CD14-positive monocyte (primary cell): ENCODE results near the gene IL17B. TPM values are rescaled to one million over a fixed set of nuclear protein-coding genes. Genes with fewer than 3 reads are reported as not detected.
A peak's percentile ranks its signal among the peaks of the same experiment; 100 is the strongest.

ENCODE experiments used
- DNase-seq, 3 donors: peaks; one replicate each; pipeline ENCODE4 v3.0.0-alpha.2; 2011 to 2022
- H2AFZ ChIP-seq: 2 replicates; pipeline ENCODE4 v1.6.0; 2012; ENCODE audit warnings: mild to moderate bottlenecking, low read depth, low read length, inconsistent platforms; ENCODE audit not compliant: insufficient read depth, poor library complexity, severe bottlenecking
- H3K27ac ChIP-seq, 2 donors: 1 replicate in 1 of 2; 2 replicates in 1 of 2; pipeline ENCODE4 v1.5.1; 2012 to 2013; ENCODE audit warnings: low read length in 2 of 2, control low read depth in 1 of 2, inconsistent platforms in 1 of 2, low read depth in 1 of 2, mild to moderate bottlenecking in 1 of 2
- H3K27me3 ChIP-seq, 2 donors: one replicate each; pipeline versions ENCODE4 v1.6.0 to v1.6.1; 2011 to 2013; ENCODE audit warnings: low read length in 2 of 2; ENCODE audit not compliant: control insufficient read depth in 2 of 2, insufficient read depth in 2 of 2
- H3K36me3 ChIP-seq, 2 donors: replicated peaks in 1 of 2; 1 replicate in 1 of 2; 2 replicates in 1 of 2; pipeline versions ENCODE4 v1.5.1 to v1.6.1; 2012 to 2013; ENCODE audit warnings: low read length in 2 of 2, control low read depth in 1 of 2, inconsistent platforms in 1 of 2, mild to moderate bottlenecking in 1 of 2; ENCODE audit not compliant: insufficient read depth in 2 of 2, control insufficient read depth in 1 of 2
- H3K4me1 ChIP-seq, 2 donors: 1 replicate in 1 of 2; 2 replicates in 1 of 2; pipeline versions ENCODE4 v1.5.1 to v1.6.1; 2012 to 2013; ENCODE audit warnings: low read length in 2 of 2, control low read depth in 1 of 2, inconsistent platforms in 1 of 2, mild to moderate bottlenecking in 1 of 2, moderate library complexity in 1 of 2; ENCODE audit not compliant: insufficient read depth in 2 of 2, control insufficient read depth in 1 of 2
- H3K4me2 ChIP-seq: replicated peaks from 2 replicates; pipeline ENCODE3; 2012; ENCODE audit warnings: low read length, moderate library complexity, mild to moderate bottlenecking; ENCODE audit not compliant: poor library complexity, severe bottlenecking; ENCODE audit errors: extremely low read depth
- H3K4me3 ChIP-seq, 3 experiments: fragments of 200-600 bp in 1 of 3; sonication (generic) in 1 of 3; replicated peaks in 1 of 3; 1 replicate in 2 of 3; 2 replicates in 1 of 3; pipeline ENCODE4 v1.5.1; 2011 to 2013; ENCODE audit warnings: low read length in 3 of 3, mild to moderate bottlenecking in 3 of 3, control low read depth in 2 of 3, low read depth in 2 of 3, inconsistent platforms in 1 of 3, moderate library complexity in 1 of 3
- H3K79me2 ChIP-seq: 2 replicates; pipeline ENCODE4 v1.6.0; 2012; ENCODE audit warnings: mild to moderate bottlenecking, control low read depth, inconsistent platforms, low read length, moderate library complexity; ENCODE audit not compliant: insufficient read depth
- H3K9ac ChIP-seq: 2 replicates; pipeline ENCODE4 v1.6.0; 2017; ENCODE audit warnings: low read length, mild to moderate bottlenecking; ENCODE audit not compliant: insufficient read depth, poor library complexity, severe bottlenecking
- H3K9me3 ChIP-seq, 2 donors: replicated peaks in 1 of 2; 1 replicate in 1 of 2; 2 replicates in 1 of 2; pipeline versions ENCODE4 v1.5.1 to v1.6.1; 2012 to 2013; ENCODE audit warnings: low read length in 2 of 2, control low read depth in 1 of 2; ENCODE audit not compliant: control insufficient read depth in 1 of 2, insufficient read depth in 1 of 2
- H4K20me1 ChIP-seq: 2 replicates; pipeline ENCODE4 v1.6.0; 2012; ENCODE audit warnings: mild to moderate bottlenecking, low read length, control low read depth, moderate library complexity; ENCODE audit not compliant: insufficient read depth
- H3K27ac Mint-ChIP-seq, 7 donors: one replicate each; pipeline ENCODE4 v1.8.0; 2020; ENCODE audit warnings: mild to moderate bottlenecking in 7 of 7, mixed read lengths in 7 of 7, moderate library complexity in 6 of 7, inconsistent platforms in 2 of 7
- H3K27me3 Mint-ChIP-seq, 3 donors: one replicate each; pipeline ENCODE4 v1.8.0; 2021 to 2022; ENCODE audit warnings: low read depth in 3 of 3, mild to moderate bottlenecking in 3 of 3, mixed read lengths in 3 of 3, moderate library complexity in 3 of 3, inconsistent platforms in 1 of 3
- H3K36me3 Mint-ChIP-seq, 2 donors: one replicate each; pipeline ENCODE4 v1.8.0; 2020; ENCODE audit warnings: mixed read lengths in 2 of 2, inconsistent platforms in 1 of 2, mild to moderate bottlenecking in 1 of 2
- H3K4me1 Mint-ChIP-seq: one replicate; pipeline ENCODE4 v1.8.0; 2020; ENCODE audit warnings: mild to moderate bottlenecking, mixed read lengths
- H3K4me3 Mint-ChIP-seq, 2 donors: one replicate each; pipeline ENCODE4 v1.8.0; 2020; ENCODE audit warnings: mild to moderate bottlenecking in 2 of 2, mixed read lengths in 2 of 2, moderate library complexity in 1 of 2
- H3K9me3 Mint-ChIP-seq, 7 donors: one replicate each; pipeline ENCODE4 v1.8.0; 2020 to 2022; ENCODE audit warnings: mixed read lengths in 7 of 7, mild to moderate bottlenecking in 6 of 7, moderate library complexity in 6 of 7, inconsistent platforms in 2 of 7
- WGBS: methylation state at CpG from one replicate; pipeline ENCODE4 v1.1.5; 2013; ENCODE audit warnings: missing lambda C conversion rate; ENCODE audit not compliant: insufficient coverage; 5-methylcytosine and 5-hydroxymethylcytosine counted together
- intact Hi-C, 2 donors: fragments of 100-400 bp; cut with micrococcal nuclease; formaldehyde crosslinking; loops; one replicate each; pipeline versions ENCODE4 v1.15.0 to v1.15.1; 2023
- polyA plus RNA-seq, 3 donors: library from polyadenylated mRNA; depleted of rRNA in 1 of 3; unstranded in 2 of 3; stranded (reverse) in 1 of 3; fragments of 300-500 nt in 2 of 3; fragments of >200 nt in 1 of 3; fragmentation: Illumina TruSeq in 2 of 3; gene quantifications; 1 replicate in 2 of 3; 2 replicates in 1 of 3; pipeline ENCODE4 v1.2.3, GENCODE V29; 2012 to 2021
- TF ChIP-seq, protein P1 (sequence below): fragments of 200-600 bp; IDR thresholded peaks from one replicate; pipeline ENCODE4 v1.8.0; 2022; ENCODE audit warnings: antibody characterized with exemption, mild to moderate bottlenecking

IL17B gene
- polyA plus RNA-seq, 3 donors, result not detected

DNA sequence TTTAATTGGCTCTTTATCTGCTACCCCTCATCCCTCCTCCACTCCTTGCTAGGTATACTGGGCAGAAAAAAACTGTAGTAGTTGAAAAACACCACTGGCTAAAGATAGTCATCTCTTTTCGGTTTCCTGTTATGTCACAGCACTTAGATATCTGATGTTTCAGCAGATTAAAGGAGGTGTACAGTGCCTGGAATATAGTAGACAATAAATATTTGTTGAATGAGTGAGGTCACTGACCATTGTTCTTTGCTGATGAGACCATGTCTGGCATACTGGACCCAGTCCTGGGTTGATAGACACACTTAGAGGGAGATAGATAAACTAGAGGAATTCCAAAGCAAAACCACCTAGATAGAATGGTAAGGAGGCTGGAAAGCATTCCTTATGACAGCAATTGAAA lies 30.6 kb downstream of the IL17B start:
- no peak overlapping the region for H3K9ac ChIP-seq
- H3K36me3 Mint-ChIP-seq, result peaks cover 53 to 54% of the 10 kb centered on the region in 2 donors
- no peak overlapping the region for H3K4me2 ChIP-seq
- no peak overlapping the region for H3K27ac Mint-ChIP-seq
- H4K20me1 ChIP-seq, result no peaks in the 10 kb centered on the region
- H3K36me3 ChIP-seq, result peaks cover 58 to 65% of the 10 kb centered on the region in 2 donors
- no peaks in the 10 kb centered on the region for H3K9me3 ChIP-seq
- peaks cover 51% of the 10 kb centered on the region for H3K79me2 ChIP-seq
- no peak overlapping the region for H2AFZ ChIP-seq
- H3K9me3 Mint-ChIP-seq, result peaks cover 0 to 3% (median 0%) of the 10 kb centered on the region in 7 donors
- TF ChIP-seq, protein P1, sequence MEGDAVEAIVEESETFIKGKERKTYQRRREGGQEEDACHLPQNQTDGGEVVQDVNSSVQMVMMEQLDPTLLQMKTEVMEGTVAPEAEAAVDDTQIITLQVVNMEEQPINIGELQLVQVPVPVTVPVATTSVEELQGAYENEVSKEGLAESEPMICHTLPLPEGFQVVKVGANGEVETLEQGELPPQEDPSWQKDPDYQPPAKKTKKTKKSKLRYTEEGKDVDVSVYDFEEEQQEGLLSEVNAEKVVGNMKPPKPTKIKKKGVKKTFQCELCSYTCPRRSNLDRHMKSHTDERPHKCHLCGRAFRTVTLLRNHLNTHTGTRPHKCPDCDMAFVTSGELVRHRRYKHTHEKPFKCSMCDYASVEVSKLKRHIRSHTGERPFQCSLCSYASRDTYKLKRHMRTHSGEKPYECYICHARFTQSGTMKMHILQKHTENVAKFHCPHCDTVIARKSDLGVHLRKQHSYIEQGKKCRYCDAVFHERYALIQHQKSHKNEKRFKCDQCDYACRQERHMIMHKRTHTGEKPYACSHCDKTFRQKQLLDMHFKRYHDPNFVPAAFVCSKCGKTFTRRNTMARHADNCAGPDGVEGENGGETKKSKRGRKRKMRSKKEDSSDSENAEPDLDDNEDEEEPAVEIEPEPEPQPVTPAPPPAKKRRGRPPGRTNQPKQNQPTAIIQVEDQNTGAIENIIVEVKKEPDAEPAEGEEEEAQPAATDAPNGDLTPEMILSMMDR, result no peak
- no peak for DNase-seq
- peaks cover 31% of the 10 kb centered on the region for H3K4me1 Mint-ChIP-seq
- no peak overlapping the region for H3K4me3 ChIP-seq
- no peak overlapping the region for H3K27ac ChIP-seq
- no peak overlapping the region for H3K4me3 Mint-ChIP-seq
- H3K4me1 ChIP-seq, result peaks cover 23 to 26% of the 10 kb centered on the region in 2 donors
- H3K27me3 Mint-ChIP-seq, result peaks cover 0 to 2% (median 0%) of the 10 kb centered on the region in 3 donors
- H3K27me3 ChIP-seq, result no peaks in the 10 kb centered on the region
- 100% methylated on average over 1 of the region's 1 CpG for WGBS
- intact Hi-C loops, result no loop called here

DNA sequence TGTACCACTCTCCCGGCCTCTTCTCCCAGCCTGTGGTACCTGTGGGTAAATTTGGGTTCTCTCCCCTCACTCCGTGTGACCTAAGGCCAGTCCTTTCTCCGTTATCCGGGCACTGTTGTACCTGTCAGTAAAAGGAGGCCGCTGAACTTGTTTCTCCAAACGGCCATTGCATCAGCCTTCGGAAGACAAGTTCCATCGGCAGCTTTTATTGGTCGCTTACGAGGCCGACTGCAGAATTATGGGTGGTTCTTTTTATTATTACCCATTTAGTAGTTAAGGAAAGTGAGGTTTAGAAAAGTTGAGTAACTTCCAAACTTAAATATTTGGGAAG lies 33.2 kb downstream of the IL17B start:
- H3K79me2 ChIP-seq, result peaks cover 45% of the 10 kb centered on the region
- peak overlapping the region; percentile 69 for H3K9ac ChIP-seq
- TF ChIP-seq, protein P1, result no peak
- Mint-ChIP-seq H3K4me1 (peaks cover 31% of the 10 kb centered on the region), H3K36me3 (peaks cover 29 to 32% of the 10 kb centered on the region in 2 donors), H3K9me3 (peaks cover 0 to 3% (median 0%) of the 10 kb centered on the region in 7 donors), H3K27me3 (peaks cover 0 to 2% (median 0%) of the 10 kb centered on the region in 3 donors), H3K4me3 (peak overlapping the region; percentile 95 to 96), H3K27ac (peak overlapping the region in 6 of 7 donors; percentile 46 to 90 (median 88))
- H3K4me1 ChIP-seq, result peaks cover 23 to 26% of the 10 kb centered on the region in 2 donors
- H3K9me3 ChIP-seq, result no peaks in the 10 kb centered on the region
- DNase-seq, result no peak
- intact Hi-C loops, result no loop called here
- peak overlapping the region; percentile 98 for H3K4me2 ChIP-seq
- H4K20me1 ChIP-seq, result no peaks in the 10 kb centered on the region
- H3K27ac ChIP-seq, result peak overlapping the region; percentile 51 to 76
- peaks cover 31 to 38% of the 10 kb centered on the region in 2 donors for H3K36me3 ChIP-seq
- H3K4me3 ChIP-seq, result peak overlapping the region; percentile 61 to 95 (median 80)
- H3K27me3 ChIP-seq, result no peaks in the 10 kb centered on the region
- peak overlapping the region; percentile 92 for H2AFZ ChIP-seq
- WGBS, result 0% methylated on average over 4 of the region's 11 CpGs
